GM13976 (cell line): ENCODE data around the gene OMG.
"Not testable (repeated sequence)": the region's sequence is repeated elsewhere in the genome, so short reads cannot be mapped to it uniquely, and the experiment has no call there.

Experiments
- DNase-seq: peaks from one replicate; pipeline ENCODE4 v3.0.0; 2012; ENCODE audit warnings: low spot score
- in situ Hi-C: fragments of 300-500 bp; cut with MboI; formaldehyde crosslinking; loops from one replicate; pipeline ENCODE4 v1.12.0; 2022; ENCODE audit warnings: low sequenced_read_pairs, mixed read lengths, inconsistent platforms; ENCODE audit not compliant: unreplicated experiment
- TF ChIP-seq, protein P1 (sequence below): IDR thresholded peaks from 2 replicates; pipeline ENCODE4 v1.5.1; 2012; ENCODE audit warnings: borderline replicate concordance, mild to moderate bottlenecking; ENCODE audit not compliant: insufficient read depth; ENCODE audit errors: extremely low read depth, missing control alignments, control extremely low read depth

The OMG gene

DNA sequence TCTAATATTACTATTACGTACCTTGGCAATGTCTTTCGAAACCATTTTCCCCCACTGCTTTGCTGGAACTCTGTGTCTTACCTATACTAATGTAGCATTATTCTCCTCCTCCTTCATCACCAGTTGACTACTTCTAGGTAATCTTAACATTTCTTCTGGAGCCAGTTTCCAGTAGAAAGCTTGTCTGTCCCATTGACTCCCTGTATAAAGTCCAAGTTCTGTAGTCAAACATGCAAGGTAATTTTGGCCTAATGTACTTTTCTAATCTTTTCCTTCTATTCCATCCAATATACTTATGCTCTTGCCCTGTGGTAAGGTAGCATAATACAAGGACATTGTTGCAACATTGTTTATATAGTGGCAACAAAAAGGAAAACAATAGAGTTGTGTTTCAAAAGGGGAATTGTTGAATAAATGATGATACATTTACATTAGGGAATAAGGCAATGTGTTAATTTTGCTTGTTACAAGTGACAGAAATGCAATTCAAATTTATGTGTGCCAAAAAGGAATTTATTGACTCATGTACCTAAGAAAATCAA, 27.9 kb downstream of the OMG start:
- no peak for DNase-seq
- in situ Hi-C loops = no loop called here
- TF ChIP-seq, protein P1, sequence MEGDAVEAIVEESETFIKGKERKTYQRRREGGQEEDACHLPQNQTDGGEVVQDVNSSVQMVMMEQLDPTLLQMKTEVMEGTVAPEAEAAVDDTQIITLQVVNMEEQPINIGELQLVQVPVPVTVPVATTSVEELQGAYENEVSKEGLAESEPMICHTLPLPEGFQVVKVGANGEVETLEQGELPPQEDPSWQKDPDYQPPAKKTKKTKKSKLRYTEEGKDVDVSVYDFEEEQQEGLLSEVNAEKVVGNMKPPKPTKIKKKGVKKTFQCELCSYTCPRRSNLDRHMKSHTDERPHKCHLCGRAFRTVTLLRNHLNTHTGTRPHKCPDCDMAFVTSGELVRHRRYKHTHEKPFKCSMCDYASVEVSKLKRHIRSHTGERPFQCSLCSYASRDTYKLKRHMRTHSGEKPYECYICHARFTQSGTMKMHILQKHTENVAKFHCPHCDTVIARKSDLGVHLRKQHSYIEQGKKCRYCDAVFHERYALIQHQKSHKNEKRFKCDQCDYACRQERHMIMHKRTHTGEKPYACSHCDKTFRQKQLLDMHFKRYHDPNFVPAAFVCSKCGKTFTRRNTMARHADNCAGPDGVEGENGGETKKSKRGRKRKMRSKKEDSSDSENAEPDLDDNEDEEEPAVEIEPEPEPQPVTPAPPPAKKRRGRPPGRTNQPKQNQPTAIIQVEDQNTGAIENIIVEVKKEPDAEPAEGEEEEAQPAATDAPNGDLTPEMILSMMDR = no peak

DNA sequence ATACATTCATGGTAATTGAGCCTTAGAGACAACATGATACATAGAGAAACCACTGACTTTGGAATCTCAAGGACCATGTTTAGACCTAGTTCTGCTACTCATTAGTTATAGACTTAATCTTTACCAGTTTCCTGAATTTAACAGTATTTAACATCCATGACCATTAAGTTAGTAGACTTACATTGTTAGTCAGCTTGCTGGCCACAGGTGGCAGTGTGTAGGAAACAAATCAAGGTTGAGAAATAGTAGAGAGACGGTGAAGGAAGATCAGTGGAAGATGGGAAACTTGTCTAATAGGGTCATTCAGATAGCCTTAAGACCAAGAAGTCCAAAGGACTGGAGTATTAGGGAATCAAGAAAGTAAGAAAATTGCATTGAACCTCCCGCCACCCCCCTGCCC, 31.0 kb downstream of the OMG start:
- TF ChIP-seq, protein P1 = no peak
- DNase-seq = no peak
- in situ Hi-C loops = no loop called here

DNA sequence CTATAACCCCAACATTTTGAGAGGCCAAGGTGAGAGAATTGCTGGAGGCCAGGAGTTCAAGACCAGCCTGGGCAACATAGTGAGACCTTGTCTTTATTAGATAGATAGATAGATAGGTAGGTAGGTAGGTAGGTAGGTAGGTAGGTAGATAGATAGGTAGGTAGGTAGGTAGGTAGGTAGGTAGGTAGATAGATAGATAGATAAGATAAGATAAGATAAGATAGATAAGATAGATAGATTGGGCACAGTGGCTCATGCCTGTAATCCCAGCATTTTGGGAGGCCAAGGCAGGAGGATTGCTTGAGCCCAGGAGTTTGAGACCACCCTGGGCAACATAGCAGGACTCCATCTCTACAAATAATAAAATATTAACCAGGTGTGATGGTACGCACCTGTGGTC, 34.1 kb downstream of the OMG start:
- DNase-seq, in situ Hi-C loops: not testable (repeated sequence)

DNA sequence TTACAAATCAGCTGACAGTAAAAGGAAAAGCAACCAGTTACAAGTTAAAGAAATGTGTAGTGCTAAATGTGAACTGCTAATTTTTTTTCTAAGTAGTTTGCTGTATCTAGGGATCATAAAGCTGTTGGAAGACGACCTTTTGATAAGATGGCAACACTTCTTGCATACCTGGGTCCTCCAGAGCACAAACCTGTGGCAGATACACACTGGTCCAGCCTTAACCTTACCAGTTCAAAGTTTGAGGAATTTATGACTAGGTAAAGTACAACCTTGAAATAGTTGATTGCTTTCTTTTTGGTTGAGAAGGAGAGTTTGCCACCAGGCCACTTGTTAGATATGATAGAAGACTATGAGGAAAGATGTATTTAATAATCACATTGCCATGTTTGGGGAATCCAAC, 35.4 kb downstream of the OMG start:
- no peak for DNase-seq
- TF ChIP-seq, protein P1 = no peak
- in situ Hi-C loops = no loop called here

DNA sequence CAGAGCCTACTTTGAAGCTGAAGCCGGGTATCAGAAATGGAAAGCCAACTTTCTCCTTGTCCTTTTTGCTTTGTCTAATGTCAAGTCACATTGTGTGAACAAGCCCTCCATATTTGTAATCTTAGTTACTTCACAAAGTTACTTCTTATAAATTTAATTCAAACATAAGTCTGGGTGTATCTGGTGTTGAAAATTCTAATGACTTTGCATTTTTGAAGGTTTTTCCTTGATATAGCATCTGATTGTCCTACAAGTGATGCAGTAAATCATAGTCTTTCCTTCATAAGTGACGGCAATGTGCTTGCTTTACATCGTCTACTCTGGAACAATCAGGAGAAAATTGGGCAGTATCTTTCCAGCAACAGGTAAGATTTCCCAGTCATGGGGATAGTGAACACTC, 36.9 kb downstream of the OMG start:
- DNase-seq = no peak
- TF ChIP-seq, protein P1 = no peak
- in situ Hi-C loops = no loop called here

DNA sequence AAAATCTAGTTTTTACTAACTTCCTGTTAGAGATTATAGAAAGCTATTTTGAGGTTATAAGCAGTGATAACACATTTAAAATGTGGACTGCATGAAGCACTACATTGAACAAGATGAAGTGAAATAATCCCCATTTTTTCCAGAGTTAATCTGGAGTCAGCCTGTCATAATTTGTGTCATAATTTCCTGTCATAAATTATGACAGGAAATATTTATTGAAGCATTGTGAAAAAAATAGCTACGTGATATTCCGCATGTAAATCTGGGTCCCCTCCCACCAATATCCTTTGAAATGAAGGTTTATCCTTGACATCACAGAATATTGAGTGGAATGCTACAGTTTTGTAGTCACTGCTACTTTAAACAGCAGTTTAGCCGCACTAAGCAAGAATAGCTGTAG, 40.1 kb downstream of the OMG start:
- in situ Hi-C loops = no loop called here
- TF ChIP-seq, protein P1 = no peak
- DNase-seq = no peak

DNA sequence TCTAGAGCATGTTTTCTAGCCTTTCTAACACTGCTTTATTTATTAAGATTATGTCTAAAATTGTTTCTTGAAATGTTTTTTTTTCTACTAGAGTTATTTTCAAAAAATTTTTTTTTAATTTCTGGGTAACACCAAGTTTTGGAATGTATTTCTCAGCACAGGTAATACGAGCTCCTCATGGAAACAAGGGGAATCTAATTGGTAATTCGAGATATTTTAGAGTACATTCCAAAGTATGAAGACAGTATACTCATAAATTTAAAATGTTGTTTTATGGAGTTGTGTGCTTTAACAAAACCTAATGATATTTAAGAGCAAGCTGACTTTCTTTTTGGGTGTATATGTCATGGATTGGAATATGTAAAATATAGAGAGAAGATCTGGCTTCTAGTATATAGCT, 42.4 kb downstream of the OMG start:
- in situ Hi-C loops = no loop called here
- no peak for DNase-seq
- TF ChIP-seq, protein P1 = no peak
